Inferior parietal cortex (tissue), 1 donor: ENCODE results near the gene IFI30.
A peak's percentile ranks its signal among the peaks of the same experiment; 100 is the strongest.

Source experiments
- DNase-seq: peaks from one replicate; pipeline ENCODE4 v3.0.0-alpha.2; 2016; ENCODE audit errors: extremely low spot score

Gene IFI30

DNA sequence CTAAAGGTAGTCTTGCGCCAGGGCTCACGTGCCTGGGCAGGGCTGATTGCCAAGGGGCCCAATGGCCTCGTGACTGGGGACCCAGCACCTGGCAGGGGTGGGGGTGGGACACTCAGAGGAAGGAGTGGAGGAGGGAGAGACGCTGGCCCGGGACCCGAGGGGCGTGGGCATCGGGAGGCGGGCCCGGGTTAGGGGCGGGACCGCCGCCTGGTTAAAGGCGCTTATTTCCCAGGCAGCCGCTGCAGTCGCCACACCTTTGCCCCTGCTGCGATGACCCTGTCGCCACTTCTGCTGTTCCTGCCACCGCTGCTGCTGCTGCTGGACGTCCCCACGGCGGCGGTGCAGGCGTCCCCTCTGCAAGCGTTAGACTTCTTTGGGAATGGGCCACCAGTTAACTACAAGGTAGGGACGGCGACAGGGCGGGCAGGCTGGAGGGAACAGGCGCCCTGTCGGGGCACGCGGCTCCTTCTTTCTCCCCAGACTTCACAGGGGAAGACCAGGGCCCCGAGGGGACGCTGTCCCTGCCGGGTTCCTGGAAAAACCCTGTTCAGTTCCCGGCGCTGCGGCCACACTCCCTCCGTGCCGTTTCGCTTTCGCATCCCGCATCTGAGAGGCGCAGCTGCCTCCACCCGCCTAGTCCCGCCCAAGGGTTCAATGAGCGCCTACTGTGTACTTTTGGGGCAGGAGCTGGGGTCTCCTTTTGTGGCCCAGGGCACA is at the start of gene IFI30:
IFI30 (plus strand) TSS at position 242 of the 717 bp plus-strand sequence; CDS start at position 271, 29 bp downstream.
- DNase-seq, result no peak

DNA sequence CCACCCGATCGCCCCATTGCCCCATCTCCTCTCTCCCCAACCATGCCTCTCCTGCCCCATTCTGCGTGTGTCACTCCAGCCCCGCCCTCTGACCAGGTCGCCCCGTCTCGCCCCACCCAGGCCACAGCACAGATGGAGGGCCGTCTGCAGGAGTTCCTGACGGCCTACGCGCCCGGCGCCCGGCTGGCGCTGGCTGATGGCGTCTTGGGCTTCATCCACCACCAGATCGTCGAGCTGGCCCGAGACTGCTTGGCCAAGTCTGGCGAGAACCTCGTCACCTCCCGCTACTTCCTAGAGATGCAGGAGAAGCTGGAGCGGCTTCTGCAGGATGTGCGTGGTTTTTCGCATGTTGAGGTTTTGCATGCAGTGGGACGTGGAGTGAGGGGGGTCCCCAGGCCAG is 49.8 kb upstream of the IFI30 start:
- no peak for DNase-seq

DNA sequence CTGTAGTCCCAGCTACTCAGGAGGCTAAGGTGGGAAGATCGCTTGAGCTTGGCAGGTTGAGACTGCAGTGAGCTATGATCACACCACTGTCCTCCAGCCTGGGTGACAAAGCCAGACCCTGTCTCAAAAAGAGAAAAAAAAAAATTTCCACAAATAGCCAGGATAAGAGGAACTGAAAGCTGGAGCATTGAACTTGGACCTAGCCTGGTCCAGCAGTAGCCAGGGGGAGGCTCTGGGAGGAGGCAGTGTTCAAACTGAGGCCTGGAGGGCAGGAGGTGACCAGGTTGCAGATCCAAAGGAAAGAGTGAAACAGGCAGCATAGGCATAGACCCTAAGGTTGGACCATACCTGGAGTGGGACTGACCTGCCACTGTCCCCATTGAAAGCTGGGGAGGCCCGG is 47.5 kb upstream of the IFI30 start:
- no peak for DNase-seq

DNA sequence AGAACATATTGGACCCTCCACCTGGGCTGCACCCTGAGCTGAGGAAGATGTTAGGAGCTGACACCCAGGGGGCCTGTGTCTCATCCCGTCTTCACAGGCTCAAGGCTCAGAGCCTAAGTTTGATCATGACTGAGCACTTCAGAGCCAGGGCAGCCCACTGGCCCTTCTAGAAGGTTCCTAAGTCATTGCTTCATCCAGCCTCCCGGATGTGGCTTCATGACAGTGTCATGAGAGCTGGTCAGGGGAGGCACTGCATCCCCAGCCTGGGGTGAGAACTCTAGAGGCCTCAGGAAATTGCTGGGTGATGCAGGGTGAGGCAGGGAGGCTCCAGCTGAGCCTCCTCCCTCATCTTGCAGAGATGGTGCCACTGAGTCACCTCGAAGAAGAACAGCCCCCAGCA is 45.6 kb upstream of the IFI30 start:
- no peak for DNase-seq

DNA sequence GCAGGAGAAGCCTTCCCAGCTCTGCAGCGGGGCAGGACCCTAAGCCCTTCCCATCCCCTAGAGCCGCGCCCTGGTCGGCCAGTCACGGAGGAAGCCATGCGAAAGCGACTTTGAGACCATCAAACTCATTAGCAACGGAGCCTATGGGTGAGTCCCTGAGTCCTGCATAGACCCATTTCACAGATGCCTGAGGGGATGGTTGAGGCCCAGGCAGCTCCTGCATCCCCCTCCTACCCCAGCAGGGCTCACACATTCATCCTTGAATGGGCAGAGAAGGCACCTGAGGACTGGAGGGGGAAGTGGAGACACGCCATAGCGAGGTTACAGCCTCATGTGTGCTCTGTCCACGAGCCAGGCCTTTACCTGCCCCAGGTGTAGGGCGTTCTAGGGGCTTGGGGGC is 44.8 kb upstream of the IFI30 start:
- DNase-seq, result no peak

DNA sequence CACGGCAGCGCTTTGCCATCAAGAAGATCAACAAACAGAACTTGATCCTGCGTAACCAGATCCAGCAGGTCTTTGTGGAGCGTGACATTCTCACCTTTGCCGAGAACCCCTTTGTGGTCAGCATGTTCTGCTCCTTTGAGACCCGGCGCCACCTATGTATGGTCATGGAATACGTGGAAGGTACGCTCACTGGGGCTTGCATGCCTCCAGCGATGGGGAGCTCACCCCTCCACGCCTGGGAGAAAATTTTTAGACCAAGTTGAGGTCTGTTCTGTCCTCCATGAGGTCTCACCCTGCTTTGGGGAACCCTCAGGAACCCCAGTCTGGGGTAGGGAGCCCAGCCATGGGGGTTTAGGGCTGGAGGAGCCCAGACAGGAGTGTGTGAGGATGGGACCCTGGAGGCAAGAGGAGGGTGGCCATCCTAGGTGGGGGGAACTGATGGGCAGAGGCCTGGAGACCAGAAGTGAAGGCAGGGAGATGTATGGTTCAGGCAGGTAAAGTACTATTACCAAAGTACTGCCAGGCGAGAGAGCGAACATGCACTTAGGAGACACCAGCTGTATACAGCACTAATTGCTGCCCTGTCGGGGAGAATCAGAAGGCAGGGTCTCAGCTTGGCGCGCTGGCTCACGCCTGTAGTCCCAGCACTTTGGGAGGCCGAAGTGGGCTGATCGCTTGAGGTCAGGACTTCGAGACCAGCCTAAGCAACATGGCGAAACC is 42.9 kb upstream of the IFI30 start:
- DNase-seq, result no peak

DNA sequence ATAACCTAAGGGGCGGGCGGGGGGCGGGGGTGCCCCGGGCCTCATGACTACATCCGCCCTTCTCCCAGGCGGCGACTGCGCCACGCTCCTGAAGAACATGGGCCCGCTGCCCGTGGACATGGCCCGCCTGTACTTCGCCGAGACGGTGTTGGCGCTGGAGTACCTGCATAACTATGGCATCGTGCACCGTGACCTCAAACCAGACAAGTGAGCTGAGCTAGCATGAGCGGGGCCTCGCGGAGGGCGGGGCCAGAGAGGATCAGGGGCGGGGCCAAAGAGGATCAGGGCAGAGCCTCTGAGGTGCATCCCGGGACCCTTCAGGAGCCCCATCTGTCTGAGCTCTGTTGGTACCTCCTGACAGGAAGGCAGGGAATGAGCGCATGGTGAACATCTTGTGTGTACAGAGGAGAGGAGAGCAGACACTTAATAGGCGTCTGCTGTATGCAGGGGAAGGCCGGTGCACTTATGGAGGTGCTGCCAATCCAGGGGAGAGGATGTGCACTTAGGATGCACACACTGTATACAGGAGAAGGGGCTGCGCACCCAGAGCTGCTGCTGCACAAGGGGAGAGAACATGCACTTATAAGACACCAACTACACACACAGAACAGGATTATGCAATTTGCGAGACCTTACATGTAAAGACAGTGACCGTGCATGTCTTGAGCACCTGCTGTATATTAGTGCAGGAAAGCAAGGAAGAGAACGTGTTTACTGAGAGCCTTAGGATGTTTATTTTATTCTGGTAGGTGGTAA is 41.6 kb upstream of the IFI30 start:
- DNase-seq, result no peak

DNA sequence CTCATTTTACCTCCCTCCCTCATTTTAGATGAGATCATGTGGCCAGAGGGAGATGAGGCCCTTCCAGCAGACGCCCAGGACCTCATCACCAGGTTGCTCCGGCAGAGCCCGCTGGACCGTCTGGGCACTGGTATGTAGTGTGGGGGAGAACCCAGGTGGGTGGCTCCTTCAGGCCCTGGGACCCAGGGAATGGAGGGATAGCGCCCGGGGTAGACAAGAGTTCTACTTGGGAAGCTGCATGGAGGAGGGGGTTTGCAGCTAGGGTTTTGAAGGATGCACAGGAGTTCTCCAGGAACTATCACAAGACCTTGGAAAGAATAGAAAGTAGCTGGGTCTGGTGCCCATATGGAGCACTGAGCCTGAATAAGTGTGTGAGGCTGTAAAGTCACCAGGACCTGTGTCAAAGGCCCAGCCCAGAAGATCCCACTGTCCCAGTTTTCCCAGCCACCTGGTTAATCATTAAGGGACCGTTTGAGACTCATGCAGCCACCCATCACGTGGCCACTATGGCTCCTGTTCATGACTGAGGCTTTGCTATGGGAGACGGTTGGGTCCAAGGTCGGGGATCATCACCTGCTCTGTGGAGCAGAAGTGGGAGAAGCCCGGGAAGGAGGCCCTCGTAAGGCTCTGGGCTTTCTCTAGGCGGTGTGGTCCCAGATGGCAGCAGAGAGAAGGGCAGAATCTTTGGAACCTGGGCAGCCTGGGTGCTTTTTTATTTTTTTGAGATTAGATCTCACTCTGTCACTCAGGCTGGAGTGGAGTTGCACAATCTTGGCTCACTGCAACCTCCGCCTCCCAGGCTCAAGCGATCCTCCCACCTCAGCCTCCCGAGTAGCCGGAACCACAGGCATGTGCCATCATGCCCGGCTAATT is 37.7 kb upstream of the IFI30 start:
- DNase-seq, result no peak

DNA sequence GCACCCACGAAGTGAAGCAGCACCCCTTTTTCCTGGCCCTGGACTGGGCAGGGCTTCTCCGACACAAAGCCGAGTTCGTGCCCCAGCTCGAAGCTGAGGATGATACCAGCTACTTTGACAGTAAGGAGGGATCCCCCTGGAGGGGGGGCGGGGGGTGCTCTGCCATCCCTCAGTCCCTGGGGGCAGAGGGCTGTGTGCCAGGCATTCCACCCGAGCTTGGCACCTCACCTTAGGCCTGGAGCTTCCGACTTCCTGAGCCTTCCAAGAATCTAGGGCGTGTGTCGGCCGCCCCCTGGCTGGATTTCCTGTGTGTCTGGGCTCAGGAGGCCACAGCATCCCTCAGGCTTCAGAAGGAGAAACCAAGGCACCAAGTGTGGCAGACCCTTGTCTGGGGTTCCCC is 36.4 kb upstream of the IFI30 start:
- DNase-seq, result no peak

DNA sequence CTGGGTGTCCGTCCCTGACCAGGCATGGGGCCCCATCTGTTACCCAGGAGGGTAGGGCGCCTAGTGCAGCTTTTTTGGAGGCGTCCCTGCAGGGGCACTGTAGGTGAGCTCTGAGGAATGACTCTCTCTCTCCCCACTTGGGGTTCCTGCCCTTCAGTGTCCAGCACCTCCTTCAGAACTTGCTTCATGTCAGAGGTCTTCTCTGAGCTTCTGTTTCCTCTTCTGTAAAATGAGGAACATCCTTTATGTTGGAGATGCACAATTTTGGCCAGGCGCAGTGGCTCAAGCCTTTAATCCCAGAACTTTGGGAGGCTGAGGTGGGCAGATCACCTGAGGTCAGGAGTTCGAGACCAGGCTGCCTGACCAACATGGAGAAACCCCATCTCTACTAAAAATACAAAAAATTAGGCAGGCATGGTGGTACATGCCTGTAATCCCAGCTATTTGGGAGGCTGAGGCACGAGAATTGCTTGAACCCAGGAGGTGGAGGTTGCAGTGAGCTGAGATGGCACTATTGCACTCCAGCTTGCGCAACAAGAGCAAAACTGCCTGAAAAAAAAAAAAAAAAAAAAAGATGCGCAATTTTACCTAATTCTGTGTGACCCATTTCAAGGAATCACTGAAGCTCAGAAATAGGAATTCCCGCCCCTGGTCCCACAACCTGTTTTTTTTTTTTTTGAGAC is 35.8 kb upstream of the IFI30 start:
- DNase-seq, result no peak

DNA sequence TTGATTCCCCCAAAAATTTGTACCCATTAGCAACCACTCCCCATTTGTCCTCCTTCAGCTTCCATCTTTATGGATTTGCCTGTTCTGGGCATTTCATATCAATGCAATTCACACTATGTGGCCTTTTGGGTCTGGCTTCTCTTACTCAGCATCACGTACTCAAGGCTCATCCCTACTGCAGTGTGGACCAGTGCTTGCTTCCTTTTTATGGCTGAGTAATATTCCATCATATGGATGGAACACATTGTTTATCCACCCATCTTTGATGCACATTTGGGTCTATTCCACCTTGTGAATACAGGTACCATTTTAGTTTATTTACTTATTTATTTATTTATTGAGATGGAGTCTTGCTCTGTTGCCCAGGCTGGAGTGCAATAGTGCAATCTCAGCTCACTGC is 33.1 kb upstream of the IFI30 start:
- DNase-seq, result no peak

DNA sequence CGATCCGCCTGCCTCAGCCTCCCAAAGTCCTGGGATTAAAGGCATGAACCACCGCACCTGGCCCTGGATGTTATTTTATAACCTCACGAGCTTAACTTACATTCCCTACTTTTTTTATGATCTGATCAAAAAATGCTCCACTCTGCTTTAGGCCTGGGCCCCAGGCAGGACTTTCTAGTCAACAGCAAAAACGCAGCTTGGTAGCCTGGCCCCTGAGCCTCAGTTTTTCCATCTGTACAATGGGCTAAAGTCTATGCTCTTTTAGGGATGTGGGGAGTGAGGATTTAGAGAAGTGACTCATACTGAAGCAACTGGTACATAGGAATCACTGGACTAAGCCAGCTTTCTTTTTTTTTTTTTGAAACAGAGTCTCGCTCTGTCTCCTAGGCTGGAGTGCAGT is 32.6 kb upstream of the IFI30 start:
- DNase-seq, result no peak

DNA sequence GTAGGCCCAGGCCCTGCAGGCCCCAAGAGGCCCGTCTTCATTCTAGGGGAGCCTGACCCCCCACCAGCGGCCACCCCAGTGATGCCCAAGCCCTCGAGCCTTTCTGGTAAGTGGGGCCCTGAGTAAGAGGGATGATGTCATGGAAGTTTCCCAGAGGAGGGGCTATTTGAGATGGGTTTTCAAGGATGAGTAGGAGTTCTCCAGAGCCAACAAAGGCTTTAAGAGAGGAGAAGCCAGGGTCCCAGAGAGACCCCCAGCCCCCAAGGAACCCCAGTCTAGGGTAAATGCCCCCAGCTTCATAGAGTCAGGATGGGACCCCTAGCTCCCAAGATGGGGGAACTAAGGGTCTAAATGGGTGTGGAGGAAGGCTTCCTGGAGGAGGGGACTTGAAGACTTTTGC is 29.7 kb upstream of the IFI30 start:
- DNase-seq, result no peak

DNA sequence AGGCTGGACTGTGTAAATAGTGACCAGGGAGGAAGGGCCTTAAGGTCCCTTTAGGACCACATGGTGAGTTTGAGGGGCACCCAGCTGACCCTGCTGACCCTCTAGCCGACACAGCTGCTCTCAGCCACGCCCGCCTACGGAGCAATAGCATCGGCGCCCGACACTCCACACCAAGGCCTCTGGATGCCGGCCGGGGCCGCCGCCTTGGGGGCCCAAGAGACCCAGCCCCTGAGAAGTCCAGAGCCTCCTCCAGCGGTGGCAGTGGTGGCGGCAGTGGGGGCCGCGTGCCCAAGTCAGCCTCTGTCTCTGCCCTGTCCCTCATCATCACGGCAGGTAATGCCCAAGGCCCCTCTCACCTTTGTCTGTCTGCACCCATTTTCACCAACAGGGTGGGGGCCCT is 29.3 kb upstream of the IFI30 start:
- DNase-seq, result no peak

DNA sequence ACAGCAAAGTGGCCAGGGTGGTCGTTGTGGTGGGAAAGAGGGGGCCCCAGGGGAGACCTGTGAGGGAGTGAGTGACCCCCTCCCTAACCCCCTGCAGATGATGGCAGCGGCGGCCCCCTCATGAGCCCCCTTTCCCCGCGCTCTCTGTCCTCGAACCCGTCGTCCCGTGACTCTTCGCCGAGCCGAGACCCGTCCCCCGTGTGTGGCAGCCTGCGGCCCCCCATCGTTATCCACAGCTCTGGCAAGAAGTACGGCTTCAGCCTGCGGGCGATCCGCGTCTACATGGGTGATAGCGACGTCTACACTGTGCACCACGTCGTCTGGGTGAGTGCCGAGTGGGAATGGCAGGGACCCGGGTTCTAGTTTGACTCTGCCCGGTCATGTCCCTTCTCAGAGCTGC is 28.7 kb upstream of the IFI30 start:
- DNase-seq, result no peak

DNA sequence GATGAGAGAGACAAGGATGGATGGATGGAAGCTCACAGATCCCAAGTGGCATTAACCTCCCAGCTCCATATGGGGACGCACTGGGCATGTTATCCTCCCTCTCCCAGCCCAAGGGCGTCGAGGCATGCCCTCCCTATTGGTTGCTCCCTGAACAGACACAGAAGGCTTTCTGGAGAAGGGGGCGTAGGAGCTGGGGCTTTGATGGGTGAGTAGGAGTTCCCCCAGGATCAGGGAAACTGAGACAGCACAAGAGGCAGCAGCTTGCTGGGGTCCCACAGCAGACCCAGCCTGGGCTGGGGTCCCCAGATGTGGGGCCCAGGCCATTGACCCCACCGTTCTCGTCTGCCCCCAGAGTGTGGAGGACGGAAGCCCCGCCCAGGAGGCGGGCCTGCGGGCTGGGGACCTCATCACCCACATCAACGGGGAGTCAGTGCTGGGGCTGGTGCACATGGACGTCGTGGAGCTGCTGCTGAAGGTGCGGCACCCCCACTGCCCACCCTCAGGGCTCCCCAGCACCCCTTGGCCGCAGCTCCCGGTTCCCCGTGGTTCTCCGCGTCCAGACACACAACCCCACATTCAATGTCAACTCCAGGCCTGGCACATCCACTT is 28.1 kb upstream of the IFI30 start:
- DNase-seq, result no peak

DNA sequence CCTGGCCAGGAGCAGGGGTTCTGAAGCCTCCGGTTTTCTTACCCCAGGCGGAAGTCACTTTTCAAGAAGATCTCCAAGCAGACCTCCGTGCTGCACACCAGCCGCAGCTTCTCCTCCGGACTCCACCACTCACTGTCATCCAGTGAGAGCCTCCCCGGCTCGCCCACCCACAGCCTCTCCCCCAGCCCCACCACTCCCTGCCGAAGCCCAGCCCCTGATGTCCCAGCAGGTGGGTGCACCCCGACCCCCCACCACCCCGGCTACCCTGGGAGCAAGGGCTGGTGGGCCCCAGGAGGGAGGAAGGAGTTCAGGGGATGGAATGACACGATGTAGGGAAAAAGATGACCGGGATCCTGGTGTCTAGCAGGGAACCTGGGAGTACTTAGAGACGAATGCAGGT is 26.2 kb upstream of the IFI30 start:
- DNase-seq, result no peak

DNA sequence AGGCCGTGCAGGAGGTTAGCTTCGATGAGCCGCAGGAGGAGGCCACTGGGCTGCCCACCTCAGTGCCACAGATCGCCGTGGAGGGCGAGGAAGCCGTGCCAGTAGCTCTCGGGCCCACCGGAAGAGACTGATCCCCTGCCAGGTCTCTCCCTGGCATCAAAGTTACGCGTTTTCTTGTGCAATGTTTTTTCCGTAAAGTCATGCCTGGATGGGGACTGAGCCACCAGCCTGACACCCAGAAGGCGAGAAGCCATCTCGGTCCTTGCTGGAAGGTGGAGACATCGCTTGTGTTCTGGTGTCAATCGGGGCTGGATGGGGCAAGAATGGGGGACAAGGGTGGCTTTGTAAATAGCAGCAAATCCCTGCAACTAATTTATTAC is 24.0 kb upstream of the IFI30 start:
- DNase-seq, result no peak

DNA sequence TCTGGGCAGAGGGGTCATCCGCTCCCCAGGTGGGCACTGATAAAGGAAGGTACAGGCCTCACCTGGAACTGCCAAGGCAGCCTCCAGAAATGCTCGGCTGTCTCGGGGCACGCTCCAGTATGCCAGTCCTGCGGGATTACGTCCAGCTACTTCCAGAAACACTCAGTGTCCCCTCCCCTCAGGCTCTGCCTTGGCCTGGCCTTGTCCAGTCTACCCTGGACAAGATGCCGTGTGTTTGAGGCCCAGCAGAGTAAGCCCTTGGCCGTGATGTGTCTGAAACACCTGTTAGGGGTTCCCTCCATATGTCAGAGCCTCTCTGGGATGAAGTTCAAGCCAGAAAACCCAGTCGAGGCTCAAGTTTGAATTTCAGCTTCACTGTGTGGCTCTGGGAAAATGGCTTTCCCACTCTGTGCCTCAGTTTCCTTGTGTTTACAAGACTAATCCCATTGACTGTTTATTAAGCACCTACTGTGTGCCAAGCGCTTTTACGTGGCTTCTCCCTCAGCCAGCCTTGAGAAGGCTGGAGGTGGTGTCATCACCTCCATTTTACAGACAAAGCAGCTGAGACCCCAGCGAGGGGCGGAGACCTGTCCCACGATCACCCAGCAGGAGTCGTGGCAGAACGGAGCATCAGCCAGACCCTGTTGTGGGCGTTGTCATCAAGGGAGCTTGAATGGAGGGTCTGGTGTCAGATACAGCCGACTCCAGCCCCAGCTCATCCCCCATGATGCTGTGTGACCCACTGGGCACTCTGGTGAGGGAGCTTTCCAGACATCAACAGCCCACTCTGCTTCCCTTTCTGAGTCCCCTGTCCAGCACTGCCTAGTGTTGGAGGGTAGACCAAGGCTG is 22.6 kb upstream of the IFI30 start:
- no peak for DNase-seq

DNA sequence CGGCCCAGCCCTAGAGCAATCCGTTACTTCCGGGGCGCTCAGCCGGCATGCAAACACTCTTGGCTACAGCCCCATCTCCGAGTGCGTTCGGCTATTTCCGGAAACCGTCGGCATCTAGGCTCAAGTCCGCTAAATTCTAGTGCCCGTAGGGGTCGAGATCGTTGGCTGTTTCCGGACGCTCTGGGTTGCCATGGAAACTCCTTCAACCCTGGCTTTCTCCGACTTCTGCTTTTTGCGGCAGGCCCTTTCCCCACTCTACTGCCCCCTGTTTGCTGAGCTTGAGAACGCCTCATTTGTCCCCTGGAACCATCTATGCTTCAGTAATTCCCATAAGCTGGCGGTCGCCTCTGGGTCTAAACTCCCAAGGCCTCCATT is 21.2 kb upstream of the IFI30 start:
- DNase-seq, result peak; percentile 98
